ENCODE data around the gene ERVK3-1.

The ERVK3-1 gene

DNA sequence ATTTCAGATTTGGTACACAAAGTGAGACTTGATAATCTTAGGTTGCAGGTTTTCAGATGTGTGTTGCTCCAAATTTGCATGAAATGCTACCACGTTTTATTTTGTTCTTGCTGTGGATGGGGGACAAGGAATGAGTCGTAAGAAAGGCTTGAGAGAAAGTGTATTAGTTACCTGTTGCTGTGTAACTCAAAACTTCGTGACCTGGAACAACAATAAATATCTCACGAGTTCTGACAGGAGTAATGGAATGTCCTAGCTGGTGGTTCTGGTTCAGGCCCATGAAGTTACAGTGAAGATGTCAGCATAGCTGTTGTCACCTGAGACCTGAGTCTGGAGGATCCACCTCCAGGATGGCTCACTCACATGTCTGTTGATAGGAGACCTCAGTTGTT lies 25.3 kb upstream of the ERVK3-1 start:
- DNase-seq (ENCODE audit: low read depth): no peak
- TF ChIP-seq CTCF (IDR thresholded peaks at IDR 0.05; ENCODE audit: low read length, missing control alignments): no peak
- H3K4me3 ChIP-seq (replicated peaks; ENCODE audit: low read depth, low read length): peak overlapping the region; percentile 96

DNA sequence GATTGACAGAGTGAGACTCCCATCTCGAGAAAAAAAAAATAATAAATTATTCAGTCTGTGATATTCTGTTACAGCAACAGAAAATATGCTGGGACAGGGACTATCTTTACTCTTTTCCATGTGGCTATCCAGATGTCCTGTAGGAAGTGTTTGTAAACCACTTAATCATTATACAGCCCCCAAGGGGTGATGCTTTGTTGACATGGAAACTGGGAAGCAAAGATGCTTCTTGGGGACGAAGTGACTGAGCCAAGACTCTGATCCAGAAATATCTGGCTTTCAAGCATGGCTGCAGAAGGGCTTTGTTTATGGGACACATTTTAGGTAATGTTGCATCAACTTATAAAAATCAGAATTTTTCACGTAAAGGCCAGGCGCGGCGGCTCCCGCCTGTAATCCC lies 21.0 kb upstream of the ERVK3-1 start:
- no peak overlapping the region for H3K4me3 ChIP-seq (replicated peaks; ENCODE audit: low read depth, low read length)
- no peak for TF ChIP-seq CTCF (IDR thresholded peaks at IDR 0.05; ENCODE audit: low read length, missing control alignments)
- DNase-seq (ENCODE audit: low read depth): no peak

DNA sequence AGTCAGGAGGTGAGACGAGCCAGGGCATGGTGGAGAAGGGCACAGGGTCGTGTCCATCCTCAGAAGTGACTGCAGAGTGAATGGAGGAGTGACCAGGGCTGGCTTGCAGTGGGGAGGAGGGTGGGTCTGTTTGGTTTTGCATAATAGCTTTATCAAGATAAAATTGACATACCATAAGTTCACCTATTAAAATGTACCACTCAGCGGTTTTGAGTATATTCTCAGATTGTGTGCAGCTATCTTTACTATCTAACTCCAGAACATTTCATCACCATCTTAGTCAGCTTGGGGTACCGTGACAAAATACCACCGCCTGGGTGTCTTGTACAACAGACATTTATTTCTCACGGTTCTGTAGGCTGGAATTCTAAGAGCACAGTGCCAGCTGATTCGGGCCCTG lies 13.2 kb upstream of the ERVK3-1 start:
- no peak for DNase-seq (ENCODE audit: low read depth)
- no peak for TF ChIP-seq CTCF (IDR thresholded peaks at IDR 0.05; ENCODE audit: low read length, missing control alignments)
- no peak overlapping the region for H3K4me3 ChIP-seq (replicated peaks; ENCODE audit: low read depth, low read length)

GRCh38 chr19:58294743-58295374 lies 10.3 kb upstream of the ERVK3-1 start:
- DNase-seq (ENCODE audit: low read depth): no peak
- TF ChIP-seq CTCF (IDR thresholded peaks at IDR 0.05; ENCODE audit: low read length, missing control alignments): no peak
- H3K4me3 ChIP-seq (replicated peaks; ENCODE audit: low read depth, low read length): no peak overlapping the region

DNA sequence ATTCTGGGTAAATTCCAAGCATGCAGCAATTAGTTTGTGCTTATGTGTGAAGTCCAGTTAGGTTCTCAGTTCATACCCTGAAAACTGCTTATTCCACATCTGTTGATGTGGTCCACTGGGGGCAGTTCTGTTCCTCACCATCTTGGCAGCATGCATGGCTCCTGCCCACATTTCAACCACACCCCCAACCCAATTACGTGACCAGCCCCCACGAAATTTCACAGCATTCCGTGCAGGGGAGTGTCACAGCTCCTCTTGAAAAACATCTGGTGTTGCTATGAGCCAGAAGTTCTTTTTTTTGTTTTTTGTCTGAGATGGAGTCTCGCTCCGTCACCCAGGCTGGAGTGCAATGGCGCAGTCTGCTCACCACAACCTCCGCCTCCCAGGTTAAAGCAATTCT lies 9.1 kb upstream of the ERVK3-1 start:
- no peak for DNase-seq (ENCODE audit: low read depth)
- TF ChIP-seq CTCF (IDR thresholded peaks at IDR 0.05; ENCODE audit: low read length, missing control alignments): no peak

DNA sequence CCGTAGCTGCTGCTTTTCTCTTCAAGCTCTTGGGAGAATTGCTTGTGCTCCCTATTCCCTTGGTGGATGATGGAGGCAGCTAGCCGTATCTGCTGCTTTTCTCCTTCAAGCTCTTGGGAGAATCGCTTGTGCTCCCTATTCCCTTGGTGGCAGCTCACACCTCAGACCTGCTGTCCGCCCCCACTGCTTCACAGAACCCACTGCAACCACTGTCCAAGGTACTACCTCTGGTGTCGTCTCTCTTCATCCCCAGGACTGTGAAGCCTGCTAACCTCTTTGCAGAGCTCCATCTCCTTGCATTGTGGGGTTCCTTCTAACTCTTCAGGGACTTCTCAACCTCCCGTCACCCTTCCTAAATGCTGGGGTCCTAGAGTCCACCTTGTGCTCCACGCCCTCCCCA lies 4.6 kb upstream of the ERVK3-1 start:
- no peak for TF ChIP-seq CTCF (IDR thresholded peaks at IDR 0.05; ENCODE audit: low read length, missing control alignments)
- no peak overlapping the region for H3K4me3 ChIP-seq (replicated peaks; ENCODE audit: low read depth, low read length)
- no peak for DNase-seq (ENCODE audit: low read depth)

More for the DNA sequence above, 9.1 kb upstream of the ERVK3-1 start:
- no peak overlapping the region for H3K4me3 ChIP-seq (replicated peaks; ENCODE audit: low read depth, low read length)

- no peak for TF ChIP-seq CTCF (IDR thresholded peaks at IDR 0.05; ENCODE audit: low read length, missing control alignments)
- no peak for DNase-seq (ENCODE audit: low read depth)
- peak overlapping the region; percentile 90 for H3K4me3 ChIP-seq (replicated peaks; ENCODE audit: low read depth, low read length)
These were observed 922 bp upstream of the ERVK3-1 start for GRCh38 chr19:58304255-58304654.
